ENCODE measurements around the gene METTL16. TPM values are rescaled to one million over a fixed set of nuclear protein-coding genes. Genes with fewer than 3 reads are reported as not detected.

METTL16 gene
- total and polyA plus RNA-seq, 5 donors: 17.7 to 26.5 (median 22.7) TPM

DNA sequence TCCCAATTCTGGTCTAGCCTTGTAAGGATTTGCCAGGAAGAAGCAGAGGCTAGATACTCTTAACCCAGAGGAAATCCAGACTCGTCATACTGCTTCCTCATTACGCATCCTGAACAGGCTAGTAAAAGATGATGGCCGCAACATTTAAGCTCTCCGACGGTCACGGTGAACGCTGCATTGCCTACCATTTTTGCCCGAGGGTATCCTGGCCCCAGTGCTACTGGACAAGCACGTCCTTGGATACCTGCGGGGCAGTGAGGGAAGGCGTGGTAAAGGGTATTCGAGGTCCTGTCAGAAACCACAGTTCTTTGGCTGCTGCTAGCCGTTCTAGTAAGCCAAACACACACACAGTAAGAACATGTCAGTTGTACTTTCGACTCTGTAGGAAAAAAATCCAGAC is 36.6 kb downstream of the METTL16 start:
- H3K4me3 ChIP-seq (ENCODE audit: low read length): no peak overlapping the region
- intact Hi-C loops (cut with DNase I): no loop called here
- H3K4me1 ChIP-seq (ENCODE audit: control insufficient read depth, insufficient read depth, low read length): no peaks in the 10 kb centered on the region
- 95% methylated on average over 14 of the region's 14 CpGs for WGBS
- no peak for ATAC-seq
- no peaks in the 10 kb centered on the region for H3K9me3 ChIP-seq (ENCODE audit: control insufficient read depth, low read length)
- no peaks in the 10 kb centered on the region for H3K27me3 ChIP-seq (ENCODE audit: control insufficient read depth, insufficient read depth)
- no peak for DNase-seq
- no peak overlapping the region for H3K27ac ChIP-seq (ENCODE audit: low read length)

DNA sequence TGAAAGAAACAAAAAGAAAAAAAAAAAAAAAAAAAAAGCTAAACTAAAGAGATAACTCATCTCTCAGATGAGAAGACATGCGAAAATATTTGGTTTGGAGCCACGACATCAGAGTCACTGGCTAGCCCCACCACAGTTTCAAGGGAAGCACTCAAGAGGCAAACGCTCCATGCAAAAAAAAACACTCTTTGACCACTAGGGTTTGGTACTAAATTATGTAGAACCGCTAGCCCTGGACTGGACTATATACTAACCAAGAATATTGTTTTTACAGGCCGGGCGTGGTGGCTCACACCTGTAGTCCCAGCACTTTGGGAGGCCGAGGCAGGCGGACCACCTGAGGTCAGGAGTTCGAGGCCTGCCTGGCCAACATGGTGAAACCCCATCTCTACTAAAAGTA is 37.3 kb downstream of the METTL16 start:
- no peaks in the 10 kb centered on the region for H3K9me3 ChIP-seq (ENCODE audit: control insufficient read depth, low read length)
- 97% methylated on average over 9 of the region's 9 CpGs for WGBS
- no peaks in the 10 kb centered on the region for H3K27me3 ChIP-seq (ENCODE audit: control insufficient read depth, insufficient read depth)
- no peaks in the 10 kb centered on the region for H3K4me1 ChIP-seq (ENCODE audit: control insufficient read depth, insufficient read depth, low read length)
- no peak for ATAC-seq
- no peak for DNase-seq
- H3K27ac ChIP-seq (ENCODE audit: low read length): no peak overlapping the region
- intact Hi-C loops (cut with DNase I): no loop called here
- H3K4me3 ChIP-seq (ENCODE audit: low read length): no peak overlapping the region

DNA sequence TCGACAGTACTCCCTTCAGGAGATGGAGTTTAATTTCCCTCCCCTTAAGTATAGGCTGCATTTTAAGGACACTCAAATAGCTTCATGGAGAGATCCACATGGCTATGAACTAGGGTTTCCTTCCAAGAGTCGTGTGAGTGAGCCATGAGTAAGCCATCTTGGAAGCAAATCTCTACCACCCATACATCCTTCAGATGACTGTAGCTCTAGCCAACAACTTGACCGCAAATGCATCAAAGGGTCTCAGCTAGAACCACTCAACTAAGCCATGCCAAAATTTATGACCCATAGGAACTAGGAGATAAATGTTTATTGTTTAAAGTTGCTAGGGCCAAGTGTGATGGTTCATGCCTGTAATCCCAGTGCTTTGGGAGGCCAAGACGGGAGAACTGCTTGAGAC is 43.4 kb downstream of the METTL16 start:
- H3K9me3 ChIP-seq (ENCODE audit: control insufficient read depth, low read length): no peaks in the 10 kb centered on the region
- H3K4me3 ChIP-seq (ENCODE audit: low read length): no peak overlapping the region
- no peaks in the 10 kb centered on the region for H3K27me3 ChIP-seq (ENCODE audit: control insufficient read depth, insufficient read depth)
- no peaks in the 10 kb centered on the region for H3K4me1 ChIP-seq (ENCODE audit: control insufficient read depth, insufficient read depth, low read length)
- no peak for DNase-seq
- 93% methylated on average over 4 of the region's 4 CpGs for WGBS
- no peak for ATAC-seq
- intact Hi-C loops (cut with DNase I): no loop called here
- H3K27ac ChIP-seq (ENCODE audit: low read length): no peak overlapping the region

DNA sequence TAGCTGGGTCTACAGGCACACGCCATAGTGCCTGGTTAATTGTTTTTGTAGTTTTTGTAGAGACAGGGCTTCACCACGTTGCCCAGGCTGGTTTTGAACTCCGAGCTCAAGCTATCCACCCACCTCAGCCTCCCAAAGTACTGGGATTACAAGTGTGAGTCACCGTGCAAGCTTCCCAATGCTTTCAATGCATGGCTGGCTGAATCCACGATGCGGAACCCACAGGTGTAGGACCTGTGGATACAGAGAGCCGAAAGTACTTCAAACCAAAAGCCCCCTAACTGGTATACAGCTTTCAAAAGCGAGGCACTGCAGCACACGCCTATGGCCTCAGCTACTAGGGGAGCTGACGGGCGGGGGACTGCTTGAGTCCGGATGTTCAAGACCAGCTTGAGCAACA is 44.8 kb downstream of the METTL16 start:
- H3K27me3 ChIP-seq (ENCODE audit: control insufficient read depth, insufficient read depth): no peaks in the 10 kb centered on the region
- intact Hi-C loops (cut with DNase I): no loop called here
- H3K4me1 ChIP-seq (ENCODE audit: control insufficient read depth, insufficient read depth, low read length): no peaks in the 10 kb centered on the region
- no peak overlapping the region for H3K27ac ChIP-seq (ENCODE audit: low read length)
- no peaks in the 10 kb centered on the region for H3K9me3 ChIP-seq (ENCODE audit: control insufficient read depth, low read length)
- 88% methylated on average over 12 of the region's 12 CpGs for WGBS
- DNase-seq: no peak
- ATAC-seq: no peak
- H3K4me3 ChIP-seq (ENCODE audit: low read length): no peak overlapping the region

DNA sequence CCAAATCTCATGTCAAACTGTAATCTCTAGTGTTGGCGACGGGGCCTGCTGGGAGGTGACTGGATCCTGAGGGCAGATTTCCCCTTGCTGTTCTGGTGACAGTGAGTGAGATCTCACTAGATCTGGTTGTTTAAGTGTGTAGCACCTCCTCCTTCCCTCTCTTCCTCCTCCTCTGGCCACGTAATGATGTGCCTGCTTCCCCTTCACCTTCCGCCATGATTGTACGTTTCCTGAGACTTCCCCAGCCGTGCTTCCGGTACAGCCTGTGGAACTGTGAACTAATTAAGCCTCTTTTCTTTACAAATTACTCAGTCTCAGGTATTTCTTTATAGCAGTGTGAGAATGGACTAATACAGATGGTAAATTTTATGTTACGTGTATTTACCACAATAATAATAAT is 49.2 kb downstream of the METTL16 start:
- intact Hi-C loops (cut with DNase I): no loop called here
- no peaks in the 10 kb centered on the region for H3K27me3 ChIP-seq (ENCODE audit: control insufficient read depth, insufficient read depth)
- no peak overlapping the region for H3K27ac ChIP-seq (ENCODE audit: low read length)
- WGBS: 90% methylated on average over 8 of the region's 8 CpGs
- ATAC-seq (no peak), DNase-seq (no peak)
- no peaks in the 10 kb centered on the region for H3K4me1 ChIP-seq (ENCODE audit: control insufficient read depth, insufficient read depth, low read length)
- no peak overlapping the region for H3K4me3 ChIP-seq (ENCODE audit: low read length)
- H3K9me3 ChIP-seq (ENCODE audit: control insufficient read depth, low read length): no peaks in the 10 kb centered on the region

DNA sequence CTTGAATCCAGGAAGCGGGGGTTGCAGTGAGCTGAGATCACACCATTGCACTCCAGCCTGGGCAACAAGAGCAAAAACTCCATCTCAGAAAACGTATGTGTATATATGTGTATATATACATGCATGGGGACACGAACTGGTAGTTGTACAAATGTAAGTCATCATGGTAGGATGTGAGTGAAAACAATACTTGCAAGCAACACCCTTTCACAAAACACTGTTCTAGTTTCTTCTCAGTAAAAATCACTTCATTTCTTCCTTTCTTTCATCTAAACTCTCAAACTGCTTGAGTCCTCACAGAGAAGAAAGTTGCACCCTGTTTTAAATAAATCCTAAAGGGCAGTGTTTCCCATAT is 51.8 kb downstream of the METTL16 start:
- H3K27me3 ChIP-seq (ENCODE audit: control insufficient read depth, insufficient read depth): no peaks in the 10 kb centered on the region
- intact Hi-C loops (cut with DNase I): no loop called here
- DNase-seq (no peak), ATAC-seq (no peak)
- H3K9me3 ChIP-seq (ENCODE audit: control insufficient read depth, low read length): no peaks in the 10 kb centered on the region
- H3K27ac ChIP-seq (ENCODE audit: low read length): no peak overlapping the region
- H3K4me3 ChIP-seq (ENCODE audit: low read length): no peak overlapping the region
- 88% methylated on average over 3 of the region's 3 CpGs for WGBS
- no peaks in the 10 kb centered on the region for H3K4me1 ChIP-seq (ENCODE audit: control insufficient read depth, insufficient read depth, low read length)

DNA sequence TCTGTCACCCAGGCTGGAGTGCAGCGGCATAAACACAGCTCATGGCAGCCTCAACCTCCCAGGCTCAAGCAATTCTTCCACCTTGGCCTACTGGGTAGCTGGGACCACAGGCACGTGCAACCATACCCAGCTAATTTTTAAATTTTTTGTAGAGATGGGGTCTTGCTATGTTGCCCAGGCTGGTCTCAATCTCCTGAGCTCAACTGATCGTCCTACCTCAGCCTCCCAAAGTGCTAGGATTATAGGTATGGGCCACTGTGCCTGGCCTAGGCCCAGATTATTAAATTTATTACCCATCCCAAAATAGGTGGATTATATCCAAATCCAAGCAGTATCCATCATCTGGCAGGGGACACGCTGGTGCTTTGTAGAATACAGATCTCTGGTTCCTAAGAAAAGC is 53.8 kb downstream of the METTL16 start:
- Histone ChIP-seq H3K27ac (ENCODE audit: low read length) (no peak overlapping the region), H3K27me3 (ENCODE audit: control insufficient read depth, insufficient read depth) (no peaks in the 10 kb centered on the region), H3K4me1 (ENCODE audit: control insufficient read depth, insufficient read depth, low read length) (no peaks in the 10 kb centered on the region), H3K4me3 (ENCODE audit: low read length) (no peak overlapping the region), H3K9me3 (ENCODE audit: control insufficient read depth, low read length) (no peaks in the 10 kb centered on the region)
- WGBS: 96% methylated on average over 4 of the region's 4 CpGs
- DNase-seq (no peak), ATAC-seq (no peak)
- intact Hi-C loops (cut with DNase I): no loop called here

DNA sequence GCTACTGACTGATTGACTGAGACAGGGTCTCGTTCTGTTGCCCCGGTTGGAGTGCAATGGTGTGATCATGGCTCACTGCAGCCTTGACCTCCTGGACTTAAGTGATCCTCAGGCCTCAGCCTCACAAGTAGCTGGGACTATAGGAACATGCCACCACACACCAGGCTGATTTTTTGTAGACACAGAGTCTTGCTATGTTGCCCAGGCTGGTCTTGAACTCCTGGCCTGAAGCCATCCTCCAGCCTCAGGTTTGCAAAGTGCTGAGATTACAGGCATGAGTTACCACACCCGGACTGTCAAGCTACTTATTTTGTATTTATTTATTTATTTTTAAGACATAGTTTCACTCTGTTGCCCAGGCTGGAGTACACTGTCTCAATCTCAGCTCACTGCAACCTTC is 55.2 kb downstream of the METTL16 start:
- no peaks in the 10 kb centered on the region for H3K9me3 ChIP-seq (ENCODE audit: control insufficient read depth, low read length)
- DNase-seq: no peak
- ATAC-seq: no peak
- no peak overlapping the region for H3K4me3 ChIP-seq (ENCODE audit: low read length)
- H3K4me1 ChIP-seq (ENCODE audit: control insufficient read depth, insufficient read depth, low read length): no peaks in the 10 kb centered on the region
- intact Hi-C loops (cut with DNase I): no loop called here
- WGBS: 92% methylated on average over 3 of the region's 3 CpGs
- H3K27me3 ChIP-seq (ENCODE audit: control insufficient read depth, insufficient read depth): no peaks in the 10 kb centered on the region
- no peak overlapping the region for H3K27ac ChIP-seq (ENCODE audit: low read length)

DNA sequence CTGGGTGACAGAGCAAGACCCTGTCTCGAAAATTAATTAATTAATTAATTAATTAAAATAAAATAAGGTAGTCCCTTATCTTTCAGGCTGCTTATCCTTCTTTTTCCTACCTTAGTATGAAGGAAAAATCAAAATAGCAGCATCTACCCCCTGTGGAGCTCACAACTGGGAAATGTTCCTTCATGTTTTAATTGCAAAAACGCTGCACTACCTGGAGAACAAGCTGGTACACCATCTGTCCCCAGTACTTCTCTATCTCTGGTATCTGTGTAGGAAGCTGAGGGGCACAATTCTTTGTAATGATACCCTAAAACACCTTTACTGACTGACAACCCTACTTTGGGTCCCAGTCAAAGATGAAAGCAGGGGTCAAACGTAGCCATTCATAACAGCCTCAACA is 55.7 kb downstream of the METTL16 start:
- 96% methylated on average over 3 of the region's 3 CpGs for WGBS
- Histone ChIP-seq H3K27me3 (ENCODE audit: control insufficient read depth, insufficient read depth) (no peaks in the 10 kb centered on the region), H3K27ac (ENCODE audit: low read length) (no peak overlapping the region), H3K9me3 (ENCODE audit: control insufficient read depth, low read length) (no peaks in the 10 kb centered on the region), H3K4me3 (ENCODE audit: low read length) (no peak overlapping the region), H3K4me1 (ENCODE audit: control insufficient read depth, insufficient read depth, low read length) (no peaks in the 10 kb centered on the region)
- DNase-seq (no peak), ATAC-seq (no peak)
- intact Hi-C loops (cut with DNase I): no loop called here

DNA sequence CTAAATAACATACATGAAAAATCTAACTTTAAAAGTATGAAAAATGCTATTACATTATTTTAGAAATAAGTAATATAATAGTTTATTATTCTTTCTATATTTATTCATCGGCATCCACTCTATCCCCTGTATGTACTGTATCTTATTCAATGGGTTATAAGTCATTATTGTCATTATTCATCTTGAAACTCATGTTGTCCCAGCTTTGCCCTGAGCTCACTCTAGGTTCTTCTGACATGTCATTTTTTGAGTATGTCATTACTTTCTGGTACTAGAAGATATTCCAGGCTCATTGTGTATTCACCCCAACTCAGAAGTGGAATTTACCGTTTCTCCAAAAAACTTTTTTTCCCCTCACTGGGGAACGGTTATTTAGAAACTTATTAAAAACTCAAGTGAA is 57.8 kb downstream of the METTL16 start:
- no peaks in the 10 kb centered on the region for H3K27me3 ChIP-seq (ENCODE audit: control insufficient read depth, insufficient read depth)
- no peak overlapping the region for H3K4me3 ChIP-seq (ENCODE audit: low read length)
- no peaks in the 10 kb centered on the region for H3K4me1 ChIP-seq (ENCODE audit: control insufficient read depth, insufficient read depth, low read length)
- ATAC-seq (no peak), DNase-seq (no peak)
- intact Hi-C loops (cut with DNase I): no loop called here
- no peaks in the 10 kb centered on the region for H3K9me3 ChIP-seq (ENCODE audit: control insufficient read depth, low read length)
- H3K27ac ChIP-seq (ENCODE audit: low read length): no peak overlapping the region
- WGBS: 90% methylated on average over 3 of the region's 3 CpGs

DNA sequence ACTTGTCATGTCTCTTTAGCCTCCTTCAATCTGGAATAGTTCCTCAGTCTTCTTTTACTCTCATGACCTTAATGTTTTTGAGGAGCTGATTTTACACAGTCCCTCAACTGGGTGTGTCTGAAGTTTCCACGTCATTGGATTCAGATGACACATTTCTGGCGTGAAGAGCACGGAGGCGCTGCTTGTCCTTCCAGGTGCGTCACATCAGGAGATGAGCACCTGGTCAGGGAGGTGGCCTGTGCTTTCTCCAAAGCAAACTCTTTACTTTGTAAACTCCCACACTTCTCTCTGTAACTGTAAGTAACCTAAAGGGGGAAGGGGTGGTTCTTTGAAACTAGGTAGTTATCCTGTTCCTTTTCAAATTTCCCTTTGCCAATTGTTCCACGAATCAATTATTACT is 58.4 kb downstream of the METTL16 start:
- no peaks in the 10 kb centered on the region for H3K9me3 ChIP-seq (ENCODE audit: control insufficient read depth, low read length)
- no peaks in the 10 kb centered on the region for H3K4me1 ChIP-seq (ENCODE audit: control insufficient read depth, insufficient read depth, low read length)
- no peaks in the 10 kb centered on the region for H3K27me3 ChIP-seq (ENCODE audit: control insufficient read depth, insufficient read depth)
- DNase-seq (no peak), ATAC-seq (no peak)
- no peak overlapping the region for H3K27ac ChIP-seq (ENCODE audit: low read length)
- intact Hi-C loops (cut with DNase I): no loop called here
- no peak overlapping the region for H3K4me3 ChIP-seq (ENCODE audit: low read length)
- WGBS: 81% methylated on average over 6 of the region's 6 CpGs

DNA sequence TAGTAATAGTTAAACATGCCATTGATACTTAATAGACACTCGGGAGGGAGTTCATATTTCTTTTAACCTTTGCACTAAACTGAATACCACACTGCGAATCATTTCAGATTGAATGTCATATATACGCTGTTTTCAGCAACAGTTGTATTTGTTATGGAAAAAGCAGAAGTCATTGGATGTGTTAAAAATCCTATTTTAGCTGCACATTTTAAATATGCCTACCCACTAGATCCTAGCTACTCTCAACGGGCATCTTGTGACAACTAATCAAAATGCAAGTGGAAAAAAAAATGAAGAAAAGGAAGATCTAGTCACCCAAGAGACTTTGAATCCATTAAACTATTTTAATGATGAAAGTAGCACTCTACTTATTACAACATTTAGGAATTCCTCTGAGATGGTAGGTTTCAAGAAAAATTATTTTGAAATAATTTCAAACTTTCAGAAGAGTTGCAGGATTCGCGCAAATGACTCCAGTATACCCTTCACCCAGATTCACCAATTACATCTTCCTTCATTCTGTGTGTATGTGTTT is 59.4 kb downstream of the METTL16 start:
- WGBS: 80% methylated on average over 6 of the region's 6 CpGs
- H3K4me1 ChIP-seq (ENCODE audit: control insufficient read depth, insufficient read depth, low read length): no peaks in the 10 kb centered on the region
- no peak overlapping the region for H3K4me3 ChIP-seq (ENCODE audit: low read length)
- no peak overlapping the region for H3K27ac ChIP-seq (ENCODE audit: low read length)
- intact Hi-C loops (cut with DNase I): no loop called here
- ATAC-seq (no peak), DNase-seq (no peak)
- H3K27me3 ChIP-seq (ENCODE audit: control insufficient read depth, insufficient read depth): no peaks in the 10 kb centered on the region
- H3K9me3 ChIP-seq (ENCODE audit: control insufficient read depth, low read length): no peaks in the 10 kb centered on the region

Measured in right cardiac atrium (tissue), 5 donors.